ENCODE data around the gene ZWINT. TPM values are rescaled to one million over a fixed set of nuclear protein-coding genes. Genes with fewer than 3 reads are reported as not detected.
A peak's percentile ranks its signal among the peaks of the same experiment; 100 is the strongest.

ZWINT gene, protein sequence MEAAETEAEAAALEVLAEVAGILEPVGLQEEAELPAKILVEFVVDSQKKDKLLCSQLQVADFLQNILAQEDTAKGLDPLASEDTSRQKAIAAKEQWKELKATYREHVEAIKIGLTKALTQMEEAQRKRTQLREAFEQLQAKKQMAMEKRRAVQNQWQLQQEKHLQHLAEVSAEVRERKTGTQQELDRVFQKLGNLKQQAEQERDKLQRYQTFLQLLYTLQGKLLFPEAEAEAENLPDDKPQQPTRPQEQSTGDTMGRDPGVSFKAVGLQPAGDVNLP
- 33.9 TPM for polyA plus RNA-seq (2013, experiment 1 of 2; ENCODE audit: insufficient read length)
- polyA plus RNA-seq (2013, experiment 2 of 2; ENCODE audit: insufficient read length) = 32.8 TPM

DNA sequence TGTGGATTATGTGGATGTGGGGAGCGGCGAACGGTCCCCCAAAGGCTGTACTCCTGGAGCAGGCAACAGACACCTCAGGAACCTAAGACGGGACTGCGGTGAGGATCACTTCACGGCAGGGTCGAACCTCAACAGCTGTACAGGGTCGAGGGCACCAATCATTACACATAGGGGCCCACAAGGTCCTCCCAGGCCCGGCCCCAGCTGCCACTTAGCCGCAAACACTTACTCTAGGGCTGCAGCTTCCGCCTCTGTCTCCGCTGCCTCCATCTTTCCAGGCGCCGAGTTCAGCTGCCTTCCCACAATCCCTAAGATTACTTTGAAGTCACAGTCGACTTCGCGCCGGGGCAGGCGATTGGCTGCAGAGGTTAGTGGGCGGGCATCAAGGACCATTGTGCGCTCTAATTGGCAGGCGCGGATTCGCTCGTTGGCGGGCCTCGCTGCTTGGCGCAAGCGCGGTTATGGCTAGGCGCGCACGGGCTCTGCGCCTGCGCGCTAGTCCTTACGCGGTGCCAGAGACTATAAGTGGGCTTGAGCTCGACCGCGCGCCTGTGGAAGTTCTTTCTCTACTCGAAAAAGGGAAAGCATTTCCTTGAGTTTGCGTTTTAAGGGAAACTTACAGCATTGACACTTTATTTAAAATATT is at the start of gene ZWINT:
TSS of gene ZWINT (minus strand) at position 293 of the 646 bp plus-strand sequence. CDS start at position 270, 23 bp downstream.
- peak; percentile 97 for DNase-seq

GRCh38 chr10:56383806-56384205 is 22.7 kb upstream of the ZWINT start:
- no peak for DNase-seq

- DNase-seq = no peak
Measured at GRCh38 chr10:56370217-56371113, 9.4 kb upstream of the ZWINT start.

DNA sequence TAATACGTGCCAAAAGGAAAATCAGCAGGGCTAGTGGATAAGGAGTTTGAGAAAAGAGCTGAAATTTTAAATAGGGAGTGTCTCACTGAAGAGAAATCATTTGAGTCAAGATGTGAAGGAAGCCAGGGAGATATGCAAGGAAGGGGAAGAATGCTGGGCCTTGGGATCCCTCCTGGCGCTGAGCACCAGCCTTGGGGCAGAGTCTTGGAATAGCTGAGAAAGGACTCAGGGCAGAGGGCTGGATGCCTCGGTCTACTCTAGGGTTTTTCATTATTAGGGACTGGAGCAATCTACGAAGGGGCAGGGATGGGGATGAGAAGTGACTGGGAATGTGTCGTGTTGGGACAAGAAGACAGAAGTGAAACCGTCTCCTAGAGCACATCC is 484 bp downstream of the ZWINT start:
- DNase-seq = no peak

- no peak for DNase-seq
Measured at GRCh38 chr10:56359837-56360236, 1.2 kb downstream of the ZWINT start.

GRCh38 chr10:56357018-56357417 is 4.0 kb downstream of the ZWINT start:
- DNase-seq = no peak

- no peak for DNase-seq
Measured at GRCh38 chr10:56351909-56352630, 9.0 kb downstream of the ZWINT start.

DNA sequence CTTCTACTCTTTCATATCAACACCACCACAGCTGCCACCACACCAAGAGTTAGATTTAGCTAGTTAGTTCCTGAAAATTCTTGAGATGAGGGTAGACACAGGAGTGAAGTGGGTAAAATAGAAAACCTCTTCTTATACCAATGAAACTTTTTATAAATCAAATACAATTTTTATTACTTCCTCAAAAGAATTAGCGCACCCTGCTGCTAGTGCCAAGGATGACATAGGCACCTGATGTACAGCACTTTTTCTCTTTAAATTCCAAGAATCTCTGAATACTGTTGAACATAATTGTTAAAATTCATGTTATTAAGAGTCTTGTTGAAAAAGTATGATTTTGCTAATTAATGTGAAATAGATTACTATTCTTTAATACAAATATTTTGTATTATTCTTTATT is 11.4 kb downstream of the ZWINT start:
- DNase-seq = no peak

DNA sequence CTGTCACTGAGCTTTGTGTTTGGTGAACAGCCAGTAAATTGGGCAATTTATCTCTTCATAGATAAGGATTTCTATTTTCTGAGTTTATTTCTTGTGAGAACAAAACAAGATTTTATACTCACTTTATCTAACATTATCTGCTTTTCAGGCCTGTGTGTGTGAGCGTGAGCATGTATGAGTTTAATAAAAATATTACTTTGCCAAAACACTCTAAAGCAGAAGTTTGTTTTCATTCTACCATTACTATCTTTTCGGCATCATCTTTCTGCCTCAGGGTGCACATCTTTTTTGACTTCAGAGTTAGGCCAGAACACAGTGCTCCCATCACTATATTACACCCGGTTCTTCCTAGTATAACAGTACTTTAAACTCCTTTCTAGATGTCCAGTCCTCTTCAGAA is 13.0 kb downstream of the ZWINT start:
- no peak for DNase-seq

- no peak for DNase-seq
Measured at GRCh38 chr10:56346845-56347415, 14.1 kb downstream of the ZWINT start.

- no peak for DNase-seq
Measured at GRCh38 chr10:56341612-56342011, 19.4 kb downstream of the ZWINT start.

DNA sequence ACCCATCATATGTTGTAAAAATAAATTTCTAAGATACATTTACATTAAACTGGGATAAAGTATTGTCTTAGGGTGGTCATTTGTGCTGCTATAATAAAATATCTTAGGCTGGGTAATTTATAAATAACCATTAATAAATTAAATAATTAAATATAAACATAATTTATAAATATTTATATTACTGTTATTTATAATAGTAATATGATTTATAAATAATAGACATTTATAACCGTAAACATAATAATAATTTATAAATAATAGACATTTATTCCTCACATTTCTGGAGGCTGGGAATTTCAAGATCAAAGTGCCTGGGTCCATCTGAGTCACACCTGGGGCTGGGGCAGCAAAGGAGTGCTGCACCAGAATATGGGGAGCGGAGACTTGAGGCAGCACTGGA is 31.1 kb downstream of the ZWINT start:
- no peak for DNase-seq

DNA sequence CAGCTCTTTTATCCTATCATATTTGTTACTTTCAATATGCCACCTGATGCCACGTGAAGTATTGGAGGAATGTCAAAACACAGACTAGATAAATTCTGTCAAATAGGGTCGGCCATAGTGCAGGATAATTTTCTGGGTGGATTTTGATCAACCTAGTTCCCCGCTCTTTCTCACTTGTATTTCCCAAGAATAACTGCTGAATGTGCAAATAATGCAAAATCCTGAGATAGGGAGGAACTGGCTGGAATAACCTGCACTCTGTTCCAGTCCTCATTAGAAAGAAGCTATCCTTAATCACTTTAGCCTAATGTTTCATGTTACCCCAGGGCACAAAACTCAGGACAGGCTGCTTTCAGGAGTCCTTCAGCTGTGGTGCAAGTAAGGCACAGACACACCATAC is 33.9 kb downstream of the ZWINT start:
- no peak for DNase-seq

DNA sequence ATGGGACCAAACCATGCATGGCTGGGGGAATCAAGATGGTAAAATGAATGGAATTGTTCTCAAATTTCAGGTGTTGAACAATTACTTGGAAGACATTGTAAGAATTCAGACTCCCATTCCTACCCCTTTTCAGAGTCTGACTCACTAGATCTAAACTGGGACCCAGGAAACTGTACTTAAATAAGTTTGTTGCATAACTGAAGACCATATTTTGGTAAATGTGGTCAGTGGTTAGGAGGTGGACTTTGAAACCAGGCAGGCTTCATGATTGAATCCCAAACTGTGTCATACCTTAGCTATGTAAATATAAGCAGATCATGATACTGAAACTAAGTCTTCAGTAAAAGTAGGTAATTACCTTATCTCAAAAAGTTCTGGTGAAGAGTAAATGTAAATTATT is 41.7 kb downstream of the ZWINT start:
- no peak for DNase-seq

DNA sequence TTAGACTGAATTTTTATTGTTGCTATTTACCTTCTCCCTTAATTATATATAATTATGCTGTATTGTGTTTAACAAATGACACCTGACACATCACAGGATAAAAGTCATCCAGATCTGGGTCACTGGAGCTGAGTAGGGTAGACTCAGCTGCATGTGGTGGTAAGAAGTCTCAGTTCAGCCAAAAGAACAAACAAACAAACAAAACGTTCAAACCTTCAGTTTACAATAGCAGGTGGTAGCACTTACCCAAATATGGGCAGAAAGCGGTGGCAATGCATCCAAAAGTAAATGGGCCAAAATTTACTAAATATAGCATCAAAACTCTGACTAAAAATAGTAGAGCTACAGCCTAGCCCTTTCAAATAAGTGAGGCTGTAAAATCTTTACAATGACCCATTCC is 42.2 kb downstream of the ZWINT start:
- no peak for DNase-seq

- DNase-seq = no peak
Measured at GRCh38 chr10:56317603-56318002, 43.5 kb downstream of the ZWINT start.

DNA sequence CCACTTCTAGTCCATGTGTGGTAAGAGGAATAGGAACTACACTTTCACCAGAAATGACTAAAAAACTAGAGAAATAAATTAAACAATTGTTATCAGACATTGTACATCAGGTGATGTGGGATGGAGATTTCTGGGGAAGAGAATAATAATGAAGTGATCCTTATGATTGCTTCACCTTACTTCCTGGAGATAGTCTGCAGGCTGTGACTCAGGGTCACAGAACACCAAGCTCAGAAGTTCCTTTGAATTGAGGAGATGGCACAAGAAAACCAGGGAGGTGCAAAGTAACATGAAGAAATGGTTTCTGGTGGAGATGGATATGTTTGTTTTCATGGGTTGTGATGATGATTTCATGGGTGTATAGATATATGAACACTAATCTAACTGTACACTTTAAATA is 44.5 kb downstream of the ZWINT start:
- DNase-seq = no peak

All from fibroblast of skin of abdomen (primary cell).